GM23338 (cell line): ENCODE results near the gene LEMD2. TPM values are rescaled to one million over a fixed set of nuclear protein-coding genes. Genes with fewer than 3 reads are reported as not detected.

Source experiments
- ATAC-seq: fragments of 200-7000 bp; cut with Tn5 transposase; 3 replicates; pipeline ENCODE4 v1.9.1; 2020
- DNase-seq: peaks from one replicate; pipeline ENCODE4 v3.0.0-alpha.2; 2015; ENCODE audit warnings: low spot score
- H2AFZ ChIP-seq: fragments of 200-600 bp; sonication (generic); 2 replicates; pipeline ENCODE4 v1.8.0; 2016; ENCODE audit warnings: antibody characterized with exemption, mild to moderate bottlenecking, moderate library complexity
- H3F3A ChIP-seq: fragments of 200-600 bp; sonication (generic); replicated peaks from 2 replicates; pipeline ENCODE4 v1.8.0; 2017; ENCODE audit warnings: antibody characterized with exemption, mixed run types, low read depth
- H3K27ac ChIP-seq: fragments of 200-600 bp; sonication (generic); 2 replicates; pipeline ENCODE4 v1.6.1; 2016; ENCODE audit warnings: low read depth
- H3K27me3 ChIP-seq: fragments of 200-600 bp; sonication (generic); 2 replicates; pipeline ENCODE4 v1.8.0; 2016; ENCODE audit warnings: mild to moderate bottlenecking, mixed run types, moderate library complexity; ENCODE audit not compliant: insufficient read depth
- H3K36me3 ChIP-seq: fragments of 200-600 bp; sonication (generic); 2 replicates; pipeline ENCODE4 v1.8.0; 2016; ENCODE audit warnings: mild to moderate bottlenecking; ENCODE audit not compliant: insufficient read depth
- H3K4me1 ChIP-seq: fragments of 200-600 bp; sonication (generic); 2 replicates; pipeline ENCODE4 v1.8.0; 2016; ENCODE audit warnings: mild to moderate bottlenecking, moderate library complexity; ENCODE audit not compliant: insufficient read depth
- H3K4me2 ChIP-seq: fragments of 200-600 bp; sonication (generic); 2 replicates; pipeline ENCODE4 v1.7.1; 2017; ENCODE audit warnings: mixed run types
- H3K4me3 ChIP-seq: fragments of 200-600 bp; sonication (generic); 2 replicates; pipeline ENCODE4 v1.6.1; 2016; ENCODE audit warnings: mixed run types
- H3K79me2 ChIP-seq: fragments of 200-600 bp; sonication (generic); replicated peaks from 2 replicates; pipeline ENCODE4 v1.8.0; 2017; ENCODE audit warnings: mild to moderate bottlenecking; ENCODE audit not compliant: insufficient read depth
- H3K9me2 ChIP-seq: fragments of 200-600 bp; sonication (generic); 2 replicates; pipeline ENCODE4 v1.8.0; 2017; ENCODE audit not compliant: insufficient read depth
- H4K20me1 ChIP-seq: fragments of 200-600 bp; sonication (generic); replicated peaks from 2 replicates; pipeline ENCODE4 v1.8.0; 2017; ENCODE audit warnings: mild to moderate bottlenecking; ENCODE audit not compliant: insufficient read depth
- H3K27ac Mint-ChIP-seq: 2 replicates; pipeline ENCODE4 v1.8.0; 2020; ENCODE audit warnings: inconsistent platforms, mild to moderate bottlenecking, moderate library complexity, mixed read lengths
- H3K27me3 Mint-ChIP-seq: 3 replicates; pipeline ENCODE4 v1.8.0; 2022; ENCODE audit warnings: low read depth, mild to moderate bottlenecking, moderate library complexity, mixed read lengths, inconsistent platforms; ENCODE audit not compliant: insufficient read depth, poor library complexity
- H3K36me3 Mint-ChIP-seq: 3 replicates; pipeline ENCODE4 v1.8.0; 2021; ENCODE audit warnings: low read depth, mild to moderate bottlenecking, inconsistent platforms, moderate library complexity, mixed read lengths
- H3K4me1 Mint-ChIP-seq: 3 replicates; pipeline ENCODE4 v1.8.0; 2020; ENCODE audit warnings: mild to moderate bottlenecking, inconsistent platforms, mixed read lengths
- H3K4me3 Mint-ChIP-seq: 3 replicates; pipeline ENCODE4 v1.8.0; 2021; ENCODE audit warnings: moderate library complexity, mild to moderate bottlenecking, inconsistent platforms, mixed read lengths
- H3K9me3 Mint-ChIP-seq: 3 replicates; pipeline ENCODE4 v1.8.0; 2020; ENCODE audit warnings: moderate library complexity, mild to moderate bottlenecking, inconsistent platforms, mixed read lengths
- CREB1 ChIP-seq: fragments of 250-450 bp; sonication (Bioruptor Pico); IDR thresholded peaks from 2 replicates; pipeline ENCODE4 v1.5.0; 2020; ENCODE audit warnings: low read depth, mild to moderate bottlenecking, moderate library complexity
- ETS1 ChIP-seq: IDR thresholded peaks from 2 replicates; pipeline ENCODE4 v1.6.1; 2016; ENCODE audit warnings: antibody characterized with exemption
- EZH2 ChIP-seq: fragments of 200-600 bp; sonication (generic); IDR thresholded peaks from one replicate; pipeline ENCODE4 v1.8.0; 2017; ENCODE audit warnings: antibody characterized with exemption, mild to moderate bottlenecking, low read depth; ENCODE audit not compliant: unreplicated experiment
- EZH2phosphoT487 ChIP-seq: fragments of 200-600 bp; sonication (generic); IDR thresholded peaks from one replicate; pipeline ENCODE4 v1.8.1; 2018; ENCODE audit warnings: antibody characterized with exemption; ENCODE audit not compliant: unreplicated experiment
- JUNB ChIP-seq: IDR thresholded peaks from one replicate; pipeline ENCODE4 v1.6.1; 2016; ENCODE audit warnings: antibody characterized with exemption; ENCODE audit not compliant: unreplicated experiment
- REST ChIP-seq: IDR thresholded peaks from one replicate; pipeline ENCODE4 v1.6.1; 2018; ENCODE audit warnings: antibody characterized with exemption; ENCODE audit not compliant: unreplicated experiment
- ZNF462 ChIP-seq: fragments of 250-450 bp; sonication (Bioruptor Pico); IDR thresholded peaks from 2 replicates; pipeline ENCODE4 v1.5.0; 2020; ENCODE audit warnings: mild to moderate bottlenecking, moderate library complexity
- polyA plus RNA-seq: library from polyadenylated mRNA; unstranded; fragments of >200 nt; fragmentation: Nextera tagmentation; extraction: Ambion mirVana; gene quantifications from 2 replicates; pipeline ENCODE4 v1.2.1, GENCODE V29; 2016
- total RNA-seq: library from RNA; depleted of rRNA; stranded (reverse); fragments of >200 nt; shearing (Covaris generic); gene quantifications from 2 replicates; pipeline ENCODE4 v1.2.3, GENCODE V29; 2014

Gene LEMD2
- total and polyA plus RNA-seq, 2 experiments from 2014 or later, result 28.6 to 64.7 TPM

- Histone ChIP-seq H3K4me1 (peaks cover 19% of the 10 kb centered on the region), H3K79me2 (no peaks in the 10 kb centered on the region), H3K4me2 (no peak overlapping the region), H3F3A (no peaks in the 10 kb centered on the region), H4K20me1 (no peaks in the 10 kb centered on the region), H3K27me3 (no peaks in the 10 kb centered on the region), H3K9me2 (no peaks in the 10 kb centered on the region), H3K4me3 (no peak overlapping the region), H3K27ac (no peak overlapping the region), H2AFZ (no peak overlapping the region), H3K36me3 (no peaks in the 10 kb centered on the region)
- H3K27me3 Mint-ChIP-seq, result peaks cover 9% of the 10 kb centered on the region
- H3K9me3 Mint-ChIP-seq, result no peaks in the 10 kb centered on the region
- DNase-seq, result no peak
- TF ChIP-seq REST (no peak), EZH2phosphoT487 (no peak)
- ATAC-seq, result no peak
- no peaks in the 10 kb centered on the region for H3K36me3 Mint-ChIP-seq
- H3K4me3 Mint-ChIP-seq, result no peak overlapping the region
- no peak overlapping the region for H3K27ac Mint-ChIP-seq
- H3K4me1 Mint-ChIP-seq, result peaks cover 35% of the 10 kb centered on the region
Observed at GRCh38 chr6:33748841-33749240, 40.1 kb downstream of the LEMD2 start.

- H3K4me3 ChIP-seq, result no peak overlapping the region
- no peak for DNase-seq
- no peaks in the 10 kb centered on the region for H3K36me3 Mint-ChIP-seq
- peaks cover 40% of the 10 kb centered on the region for H3K4me1 Mint-ChIP-seq
- no peaks in the 10 kb centered on the region for H3K79me2 ChIP-seq
- no peaks in the 10 kb centered on the region for H3F3A ChIP-seq
- no peak for ATAC-seq
- H3K27me3 ChIP-seq, result no peaks in the 10 kb centered on the region
- H3K27me3 Mint-ChIP-seq, result peaks cover 9% of the 10 kb centered on the region
- no peaks in the 10 kb centered on the region for H3K9me3 Mint-ChIP-seq
- H2AFZ ChIP-seq, result no peak overlapping the region
- no peaks in the 10 kb centered on the region for H3K36me3 ChIP-seq
- no peak overlapping the region for H3K4me3 Mint-ChIP-seq
- H3K9me2 ChIP-seq, result no peaks in the 10 kb centered on the region
- no peak overlapping the region for H3K27ac Mint-ChIP-seq
- no peak overlapping the region for H3K27ac ChIP-seq
- no peak overlapping the region for H3K4me2 ChIP-seq
- no peaks in the 10 kb centered on the region for H4K20me1 ChIP-seq
- H3K4me1 ChIP-seq, result peaks cover 20% of the 10 kb centered on the region
- TF ChIP-seq EZH2 (no peak), JUNB (no peak), ZNF462 (CRISPR knock-in tag) (no peak), REST (no peak), CREB1 (CRISPR knock-in tag) (no peak), ETS1 (no peak)
Observed at GRCh38 chr6:33747823-33748222, 41.1 kb downstream of the LEMD2 start.
